ENCODE data around the gene DOCK4. TPM values are rescaled to one million over a fixed set of nuclear protein-coding genes. Genes with fewer than 3 reads are reported as not detected.
A peak's percentile ranks its signal among the peaks of the same experiment; 100 is the strongest.

Gene DOCK4
- total RNA-seq, 1 experiment from 2014 or later = 38.0 TPM

- DNase-seq (ENCODE audit: extremely low read depth, low read depth) = no peak
These were observed 117.6 kb downstream of the DOCK4 start for GRCh38 chr7:112088484-112089016.

- DNase-seq (ENCODE audit: extremely low read depth, low read depth) = no peak
These were observed 119.5 kb downstream of the DOCK4 start for GRCh38 chr7:112086496-112087254.

GRCh38 chr7:112084520-112084971 is 121.7 kb downstream of the DOCK4 start:
- DNase-seq (ENCODE audit: extremely low read depth, low read depth) = no peak

- no peak for DNase-seq (ENCODE audit: extremely low read depth, low read depth)
These were observed 122.3 kb downstream of the DOCK4 start for GRCh38 chr7:112083776-112084355.

GRCh38 chr7:112082306-112082705 is 123.9 kb downstream of the DOCK4 start:
- no peak for DNase-seq (ENCODE audit: extremely low read depth, low read depth)

- peak; percentile 56 for DNase-seq (ENCODE audit: extremely low read depth, low read depth)
These were observed 124.4 kb downstream of the DOCK4 start for GRCh38 chr7:112081778-112082177.

- peak; percentile 86 for DNase-seq (ENCODE audit: extremely low read depth, low read depth)
These were observed 125.2 kb downstream of the DOCK4 start for GRCh38 chr7:112080978-112081377.

- peak; percentile 99 for DNase-seq (ENCODE audit: extremely low read depth, low read depth)
These were observed 125.8 kb downstream of the DOCK4 start for GRCh38 chr7:112080441-112080840.

GRCh38 chr7:112079673-112080072 is 126.5 kb downstream of the DOCK4 start:
- no peak for DNase-seq (ENCODE audit: extremely low read depth, low read depth)

GRCh38 chr7:112079122-112079521 is 127.1 kb downstream of the DOCK4 start:
- DNase-seq (ENCODE audit: extremely low read depth, low read depth) = no peak

- DNase-seq (ENCODE audit: extremely low read depth, low read depth) = no peak
These were observed 129.9 kb downstream of the DOCK4 start for GRCh38 chr7:112076324-112076723.

- DNase-seq (ENCODE audit: extremely low read depth, low read depth) = no peak
These were observed 131.7 kb downstream of the DOCK4 start for GRCh38 chr7:112074464-112074863.

- DNase-seq (ENCODE audit: extremely low read depth, low read depth) = no peak
These were observed 132.7 kb downstream of the DOCK4 start for GRCh38 chr7:112073530-112073929.

GRCh38 chr7:112072541-112073245 is 133.5 kb downstream of the DOCK4 start:
- DNase-seq (ENCODE audit: extremely low read depth, low read depth) = no peak

- no peak for DNase-seq (ENCODE audit: extremely low read depth, low read depth)
These were observed 134.3 kb downstream of the DOCK4 start for GRCh38 chr7:112071856-112072255.

GRCh38 chr7:112070674-112071256 is 135.4 kb downstream of the DOCK4 start:
- no peak for DNase-seq (ENCODE audit: extremely low read depth, low read depth)

GRCh38 chr7:112069879-112070321 is 136.3 kb downstream of the DOCK4 start:
- DNase-seq (ENCODE audit: extremely low read depth, low read depth) = no peak

GRCh38 chr7:112068967-112069366 is 137.2 kb downstream of the DOCK4 start:
- DNase-seq (ENCODE audit: extremely low read depth, low read depth) = no peak

GRCh38 chr7:112067632-112068540 is 138.3 kb downstream of the DOCK4 start:
- no peak for DNase-seq (ENCODE audit: extremely low read depth, low read depth)

GRCh38 chr7:112067200-112067599 is 139.0 kb downstream of the DOCK4 start:
- no peak for DNase-seq (ENCODE audit: extremely low read depth, low read depth)

Data from NCI-H460 (cell line).